Measurements from ENCODE around the gene ZSWIM1. TPM values are rescaled to one million over a fixed set of nuclear protein-coding genes. Genes with fewer than 3 reads are reported as not detected.

ZSWIM1 gene
- total and polyA plus RNA-seq, 10 of the 15 experiments (the other 5 are each of a cell fraction or from before 2014, with no cell fraction given), result 2.4 to 16.0 (median 9.8) TPM

GRCh38 chr20:45834797-45835161 lies 46.2 kb upstream of the ZSWIM1 start:
- H3K4me3 ChIP-seq, result no peak overlapping the region
- no TSS peak for BruUV-seq (replicated peaks)
- in situ Hi-C loops (cut with MboI), result no loop called here
- ATAC-seq (no peak), DNase-seq (ENCODE audit: low read depth, low spot score) (no peak), FAIRE-seq (no peak)
- H3K4me2 ChIP-seq (ENCODE audit: control insufficient read depth, insufficient read depth), result peak overlapping the region; percentile 99; the same call in 1 of the 2 replicates
- no peak overlapping the region for H2AFZ ChIP-seq (ENCODE audit: control insufficient read depth, low read depth, low read length)
- no peaks in the 10 kb centered on the region for H3K9me3 ChIP-seq (replicated peaks; ENCODE audit: control insufficient read depth, insufficient read depth, low read length)
- no peaks in the 10 kb centered on the region for H4K20me1 ChIP-seq (ENCODE audit: control insufficient read depth, insufficient read depth)
- RAD21 ChIA-PET (ENCODE audit: unreplicated experiment), result no interaction called here
- H3K27ac ChIP-seq (ENCODE audit: control insufficient read depth, insufficient read depth), result no peak overlapping the region
- SMC1A ChIA-PET (ENCODE audit: uncharacterized antibody, unreplicated experiment), result no interaction called here
- 91% methylated on average over 14 of the region's 14 CpGs for WGBS (ENCODE audit: insufficient coverage, insufficient replicate concordance, low lambda C conversion rate, missing lambda C conversion rate)
- CTCF ChIA-PET, result interaction anchor here (1.6 kb wide), 1 partner anchor 17 kb away, joined by 4 read pairs; no protein-coding TSS in a partner anchor
- no peaks in the 10 kb centered on the region for H3K36me3 ChIP-seq (ENCODE audit: control insufficient read depth in 2 of 2, insufficient read depth in 2 of 2, low read length in 1 of 2)
- intact Hi-C loops (cut with micrococcal nuclease; ENCODE audit: unreplicated experiment), result no loop called here
- no peaks in the 10 kb centered on the region for H3K79me2 ChIP-seq (ENCODE audit: control insufficient read depth, insufficient read depth, low read length)
- TF ChIP-seq SMC3 (IDR thresholded peaks at IDR 0.05; ENCODE audit: borderline replicate concordance, low read length) (no peak), CEBPZ (IDR thresholded peaks at IDR 0.05; ENCODE audit: low read depth, low read length) (no peak), SMAD1 (IDR thresholded peaks at IDR 0.05; ENCODE audit: low read depth, partially characterized antibody) (no peak), EZH2 (IDR thresholded peaks at IDR 0.05; ENCODE audit: borderline replicate concordance, control insufficient read depth, low read depth, low read length) (no peak), GABPA (IDR thresholded peaks at IDR 0.05; ENCODE audit: low read depth) (no peak), ATF7 (IDR thresholded peaks at IDR 0.05; ENCODE audit: low read depth) (no peak), BHLHE40 (IDR thresholded peaks at IDR 0.05; ENCODE audit: borderline replicate concordance in 1 of 2, low read depth in 2 of 2, low read length in 1 of 2) (no peak), WRNIP1 (IDR thresholded peaks at IDR 0.05; ENCODE audit: borderline replicate concordance, low read depth, low read length) (no peak), DPF2 (IDR thresholded peaks at IDR 0.05) (no peak), E2F4 (IDR thresholded peaks at IDR 0.05; ENCODE audit: low read depth, low read length) (no peak), PAX8 (IDR thresholded peaks at IDR 0.05) (no peak), HDGF (IDR thresholded peaks at IDR 0.05) (no peak), RAD21 (IDR thresholded peaks at IDR 0.05; ENCODE audit: insufficient read depth, low read depth, low read length) (no peak), STAT3 (IDR thresholded peaks at IDR 0.05; ENCODE audit: low read depth, low read length) (no peak), MTA3 (IDR thresholded peaks at IDR 0.05; ENCODE audit: borderline replicate concordance, low read length) (no peak)
- peaks cover 3% of the 10 kb centered on the region for H3K4me1 ChIP-seq (ENCODE audit: control insufficient read depth, insufficient read depth, low read length)
- H3K27me3 ChIP-seq (replicated peaks in 1 of 2; ENCODE audit: control insufficient read depth in 2 of 2, insufficient read depth in 2 of 2, low read length in 1 of 2), result no peaks in the 10 kb centered on the region
- no peak overlapping the region for H3K9ac ChIP-seq (ENCODE audit: control insufficient read depth, insufficient read depth, low read length)
- POLR2A ChIA-PET, result no interaction called here

Data from GM12878 (cell line).